Mesodermal cell (in vitro differentiated cells): ENCODE measurements around the gene TRAM2.

Experiments
- H3K27ac ChIP-seq: 2 replicates; pipeline ENCODE4 v1.7.0; 2013; ENCODE audit warnings: mild to moderate bottlenecking, low read depth, low read length, moderate library complexity; ENCODE audit not compliant: severe bottlenecking
- H3K36me3 ChIP-seq: 2 replicates; pipeline ENCODE4 v1.7.1; 2013; ENCODE audit warnings: mild to moderate bottlenecking, low read length, moderate library complexity; ENCODE audit not compliant: control insufficient read depth, insufficient read depth
- H3K4me1 ChIP-seq: one replicate; pipeline ENCODE4 v1.7.1; 2013; ENCODE audit warnings: mild to moderate bottlenecking, low read length; ENCODE audit not compliant: insufficient read depth, control insufficient read depth, poor library complexity, severe bottlenecking
- H3K4me3 ChIP-seq: 2 replicates; pipeline ENCODE4 v1.7.0; 2013; ENCODE audit warnings: low read length, control low read depth, mild to moderate bottlenecking; ENCODE audit not compliant: insufficient read depth, poor library complexity, severe bottlenecking; ENCODE audit errors: extremely low read depth
- H3K9me3 ChIP-seq: 2 replicates; pipeline ENCODE4 v1.7.1; 2013; ENCODE audit warnings: mild to moderate bottlenecking, low read length, moderate library complexity; ENCODE audit not compliant: control insufficient read depth
- WGBS, 2 experiments: methylation state at CpG; one replicate each; pipeline ENCODE4 v1.1.5; 2013; ENCODE audit warnings: missing lambda C conversion rate in 2 of 2; ENCODE audit not compliant: insufficient coverage in 2 of 2; 5-methylcytosine and 5-hydroxymethylcytosine counted together

Gene TRAM2

DNA sequence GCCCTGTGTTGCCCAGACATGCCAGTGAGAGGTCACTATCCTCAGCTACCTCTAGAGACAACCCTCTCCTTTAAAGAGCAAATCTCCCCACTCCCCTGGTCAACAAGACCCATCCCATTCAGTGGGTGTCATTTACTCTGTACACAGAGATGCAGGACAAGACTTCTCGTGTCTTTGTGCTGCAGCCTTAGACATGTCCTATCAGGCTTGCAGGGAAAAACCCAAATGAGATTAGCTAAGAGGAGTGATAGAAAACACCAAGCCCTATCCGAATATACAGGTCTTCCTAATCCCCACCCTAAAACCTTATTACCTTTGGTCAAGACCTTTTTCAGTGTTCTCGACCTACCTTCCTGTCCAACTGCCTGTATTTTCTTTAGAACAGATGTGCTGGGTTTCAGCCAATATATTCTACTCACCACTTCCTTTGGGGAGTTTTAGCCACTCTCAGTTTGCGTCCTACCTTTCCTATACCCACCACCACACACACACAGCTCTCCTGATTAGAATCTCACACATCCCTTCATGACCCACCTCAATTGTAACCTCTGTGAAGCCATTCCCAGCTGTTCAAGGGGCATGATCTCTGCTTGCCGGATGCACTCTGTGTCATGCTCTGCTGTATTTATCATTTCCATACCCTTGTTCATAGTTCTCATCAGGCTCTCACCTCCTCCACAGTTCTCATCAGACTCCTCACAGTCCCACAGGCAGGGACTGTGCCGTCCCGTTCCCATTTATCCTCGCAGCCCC, 39.7 kb downstream of the TRAM2 start:
- Histone ChIP-seq H3K9me3 (no peaks in the 10 kb centered on the region), H3K4me3 (no peak overlapping the region), H3K4me1 (peaks cover 53% of the 10 kb centered on the region), H3K36me3 (peaks cover 33% of the 10 kb centered on the region), H3K27ac (no peak overlapping the region)
- WGBS, 2 experiments: 90 to 97% methylated on average over 5 to 7 of the region's 8 CpGs

DNA sequence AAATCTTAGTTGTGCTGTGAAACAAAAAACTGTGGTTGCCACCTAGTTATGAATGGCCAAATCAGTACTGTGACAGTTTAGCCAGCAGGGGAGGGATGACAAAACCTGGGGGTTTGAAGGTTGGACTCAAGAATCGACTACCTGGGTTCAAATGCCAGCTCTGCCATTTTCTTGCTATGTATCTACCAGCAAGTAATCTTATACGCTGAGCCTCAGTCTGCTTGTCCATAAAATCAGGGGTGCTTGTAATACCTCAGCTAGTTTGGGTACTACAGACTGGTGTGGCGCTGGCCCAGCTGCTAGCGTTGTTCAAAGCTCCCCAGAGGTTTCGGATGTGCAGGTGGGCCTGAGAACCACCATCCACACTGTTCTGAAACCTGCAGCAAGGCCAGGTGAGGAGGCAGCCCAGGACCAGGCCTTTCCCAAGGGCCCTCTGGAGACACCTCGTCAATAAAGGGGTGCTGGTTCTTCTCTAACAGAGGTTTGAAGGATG, 40.4 kb downstream of the TRAM2 start:
- Histone ChIP-seq H3K27ac (no peak overlapping the region), H3K4me1 (peaks cover 48% of the 10 kb centered on the region), H3K36me3 (peaks cover 33% of the 10 kb centered on the region), H3K4me3 (no peak overlapping the region), H3K9me3 (no peaks in the 10 kb centered on the region)
- 94 to 95% methylated on average over 5 to 6 of the region's 6 CpGs for WGBS, 2 experiments

DNA sequence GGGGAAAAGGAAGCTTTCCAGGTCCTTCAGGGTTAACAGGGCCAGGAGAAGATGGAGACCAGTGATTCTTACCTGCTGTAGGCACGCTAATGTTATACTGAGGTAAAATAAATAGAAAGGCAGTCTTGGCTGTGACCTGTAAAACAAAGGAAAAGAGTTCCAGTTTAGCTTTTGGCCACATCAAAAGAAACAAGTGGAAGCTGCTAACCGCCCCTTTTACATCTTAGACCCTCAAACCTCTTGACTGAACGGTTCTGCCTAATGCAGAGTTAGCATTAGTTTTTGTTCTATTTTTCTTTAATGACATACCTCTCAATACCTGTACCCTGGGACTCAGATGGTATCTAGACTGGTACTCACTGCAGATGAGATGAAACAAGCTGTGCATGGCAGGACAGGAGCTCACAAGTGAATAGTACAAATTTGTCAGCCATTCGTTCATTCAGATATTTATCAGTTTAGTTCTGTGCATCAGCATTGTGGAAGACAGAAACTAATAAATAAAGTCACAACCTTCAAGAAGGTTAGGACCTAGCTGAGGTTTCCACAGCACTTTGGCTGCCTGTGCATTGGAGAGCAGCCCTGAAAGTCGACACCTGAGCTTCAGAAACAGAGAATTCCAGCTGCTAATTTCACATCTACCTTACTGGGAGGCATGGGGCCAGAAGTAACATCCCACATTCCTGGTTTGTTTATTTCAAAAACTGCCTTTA, 41.0 kb downstream of the TRAM2 start:
- no peak overlapping the region for H3K4me3 ChIP-seq
- H3K27ac ChIP-seq: no peak overlapping the region
- WGBS, 2 experiments: 84 to 95% methylated on average over 4 of the region's 5 CpGs
- H3K4me1 ChIP-seq: peaks cover 43% of the 10 kb centered on the region
- H3K36me3 ChIP-seq: peaks cover 34% of the 10 kb centered on the region
- H3K9me3 ChIP-seq: no peaks in the 10 kb centered on the region

DNA sequence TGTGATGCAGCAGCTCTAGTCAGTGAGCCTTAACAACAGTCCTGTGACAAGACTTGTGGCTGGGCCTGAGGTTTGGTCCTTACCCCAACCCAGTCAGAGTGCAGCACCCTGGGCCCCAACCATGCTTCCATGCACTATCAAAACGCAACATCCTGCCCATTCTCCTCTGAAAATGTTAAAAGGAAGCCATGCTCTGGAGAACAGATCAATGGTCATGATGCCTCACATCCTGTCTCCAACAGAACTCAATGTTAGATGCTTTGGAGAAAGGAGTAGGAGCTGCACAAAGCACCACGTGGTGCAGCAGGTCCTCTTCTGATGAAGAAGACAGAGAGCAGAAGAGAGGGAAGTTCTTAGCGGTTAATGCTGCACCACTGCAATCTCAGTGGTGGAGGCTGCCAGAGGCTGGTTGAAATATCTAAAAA, 41.9 kb downstream of the TRAM2 start:
- no peaks in the 10 kb centered on the region for H3K9me3 ChIP-seq
- 93 to 96% methylated on average over 3 of the region's 3 CpGs for WGBS, 2 experiments
- no peak overlapping the region for H3K4me3 ChIP-seq
- H3K27ac ChIP-seq: no peak overlapping the region
- peaks cover 34% of the 10 kb centered on the region for H3K4me1 ChIP-seq
- peaks cover 39% of the 10 kb centered on the region for H3K36me3 ChIP-seq

DNA sequence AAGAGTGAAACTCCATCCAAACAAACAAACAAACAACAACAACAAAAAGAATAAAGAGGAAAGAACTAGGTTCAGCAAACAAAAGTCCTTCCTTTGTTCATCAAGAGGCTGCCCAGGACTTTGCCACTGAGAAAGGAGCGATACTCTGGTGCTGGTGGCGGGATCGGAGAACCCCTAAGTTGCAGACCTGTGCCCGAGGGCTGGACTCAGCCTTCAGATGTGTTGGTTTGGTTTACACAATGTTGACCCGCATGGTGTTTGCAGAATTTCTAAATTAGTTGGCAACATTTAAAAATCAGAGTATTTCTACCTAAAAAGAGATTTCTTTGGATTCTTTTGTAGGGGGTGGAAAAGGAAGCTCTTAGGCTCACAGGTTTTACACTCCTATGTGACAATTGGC, 42.5 kb downstream of the TRAM2 start:
- Histone ChIP-seq H3K4me1 (peaks cover 28% of the 10 kb centered on the region), H3K9me3 (no peaks in the 10 kb centered on the region), H3K27ac (no peak overlapping the region), H3K36me3 (peaks cover 45% of the 10 kb centered on the region), H3K4me3 (no peak overlapping the region)
- 96 to 97% methylated on average over 4 of the region's 5 CpGs for WGBS, 2 experiments

DNA sequence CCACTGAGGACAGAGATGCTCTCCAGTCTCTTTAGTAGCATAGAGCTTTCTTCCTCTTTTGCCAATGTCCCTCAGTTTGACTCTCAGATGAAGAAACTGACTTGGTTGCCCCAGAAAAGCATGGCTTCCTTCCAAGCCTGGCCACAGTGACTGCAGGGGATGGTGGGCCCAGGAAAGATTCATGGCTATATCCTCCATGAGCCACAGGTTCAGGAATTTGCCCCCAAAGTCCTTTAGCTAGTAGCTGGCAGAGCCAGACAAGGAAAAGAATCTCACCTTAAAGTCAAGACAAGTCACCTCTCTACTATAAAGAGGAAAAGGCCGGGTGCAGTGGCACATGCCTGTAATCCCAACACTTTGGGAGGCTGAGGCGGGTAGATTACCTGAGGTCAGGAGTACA, 43.4 kb downstream of the TRAM2 start:
- H3K36me3 ChIP-seq: peaks cover 50% of the 10 kb centered on the region
- no CpG with 5 or more reads among the region's 2 CpGs for WGBS, 2 experiments
- H3K4me3 ChIP-seq: no peak overlapping the region
- H3K9me3 ChIP-seq: no peaks in the 10 kb centered on the region
- peaks cover 19% of the 10 kb centered on the region for H3K4me1 ChIP-seq
- no peak overlapping the region for H3K27ac ChIP-seq

DNA sequence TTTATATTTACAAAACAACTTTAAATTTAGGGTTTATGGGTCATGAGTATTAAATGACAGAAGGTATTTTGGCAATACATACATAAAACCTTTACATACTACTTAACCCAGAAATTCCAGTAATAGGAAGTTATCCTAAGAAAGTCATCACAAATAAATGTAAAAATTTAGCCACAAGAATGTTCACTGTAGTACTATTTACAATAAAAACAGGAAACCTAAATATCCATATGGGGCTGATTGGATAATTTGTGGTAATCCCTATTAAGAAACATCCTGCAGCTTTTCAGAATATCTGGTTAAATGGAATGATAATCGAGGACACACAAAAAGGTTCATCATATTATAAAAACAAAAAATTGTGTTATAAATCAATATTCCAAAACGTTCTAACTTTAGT, 44.4 kb downstream of the TRAM2 start:
- no CpG with 5 or more reads among the region's 2 CpGs for WGBS, 2 experiments
- Histone ChIP-seq H3K36me3 (peaks cover 46% of the 10 kb centered on the region), H3K9me3 (no peaks in the 10 kb centered on the region), H3K4me3 (no peak overlapping the region), H3K27ac (no peak overlapping the region), H3K4me1 (peaks cover 12% of the 10 kb centered on the region)

DNA sequence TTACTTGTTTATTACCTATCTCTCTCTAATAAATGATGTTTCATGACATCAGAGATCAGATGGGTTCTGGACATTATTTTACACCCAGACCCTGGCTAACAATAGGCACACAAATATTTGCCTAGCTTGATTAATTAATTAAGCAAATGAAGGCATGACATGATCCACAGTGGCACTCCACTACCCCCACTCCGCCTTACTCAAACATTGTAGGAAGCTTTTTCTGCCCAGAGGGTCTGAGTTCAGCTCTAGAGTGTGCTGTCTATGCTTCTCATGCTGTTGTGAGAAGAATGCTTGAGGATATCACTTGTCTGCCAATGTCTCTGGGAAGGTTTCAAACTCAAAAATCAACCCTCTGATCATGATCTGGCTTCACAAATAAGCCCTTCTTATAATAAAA, 45.0 kb downstream of the TRAM2 start:
- H3K36me3 ChIP-seq: peaks cover 46% of the 10 kb centered on the region
- peaks cover 13% of the 10 kb centered on the region for H3K4me1 ChIP-seq
- H3K4me3 ChIP-seq: no peak overlapping the region
- WGBS, 2 experiments: 100% methylated on average over 1 of the region's 1 CpG; no CpG with 5 or more reads in 1 of the 2 experiments
- no peak overlapping the region for H3K27ac ChIP-seq
- no peaks in the 10 kb centered on the region for H3K9me3 ChIP-seq

DNA sequence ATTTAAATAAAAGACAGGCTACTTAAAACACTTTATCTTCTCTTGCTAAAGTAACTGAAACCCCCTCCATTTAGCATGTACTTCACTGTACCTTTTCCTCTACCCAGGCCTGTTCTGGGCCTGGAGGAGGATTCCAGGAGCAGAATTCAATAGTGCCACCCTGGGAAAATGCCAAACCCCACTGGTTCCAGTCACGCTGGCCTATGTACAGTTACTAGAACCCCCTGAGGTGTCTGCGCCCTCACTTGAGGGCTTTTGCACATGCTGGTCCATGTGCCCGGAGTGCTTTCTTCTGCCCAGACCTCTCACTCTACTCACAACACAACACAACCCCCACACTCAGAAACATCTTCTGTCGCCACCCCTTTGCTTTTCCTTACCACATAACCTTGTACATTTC, 45.5 kb downstream of the TRAM2 start:
- peaks cover 13% of the 10 kb centered on the region for H3K4me1 ChIP-seq
- no peak overlapping the region for H3K27ac ChIP-seq
- H3K4me3 ChIP-seq: no peak overlapping the region
- WGBS, 2 experiments: 89% methylated on average over 4 of the region's 4 CpGs; no CpG with 5 or more reads in 1 of the 2 experiments
- H3K9me3 ChIP-seq: no peaks in the 10 kb centered on the region
- H3K36me3 ChIP-seq: peaks cover 46% of the 10 kb centered on the region

DNA sequence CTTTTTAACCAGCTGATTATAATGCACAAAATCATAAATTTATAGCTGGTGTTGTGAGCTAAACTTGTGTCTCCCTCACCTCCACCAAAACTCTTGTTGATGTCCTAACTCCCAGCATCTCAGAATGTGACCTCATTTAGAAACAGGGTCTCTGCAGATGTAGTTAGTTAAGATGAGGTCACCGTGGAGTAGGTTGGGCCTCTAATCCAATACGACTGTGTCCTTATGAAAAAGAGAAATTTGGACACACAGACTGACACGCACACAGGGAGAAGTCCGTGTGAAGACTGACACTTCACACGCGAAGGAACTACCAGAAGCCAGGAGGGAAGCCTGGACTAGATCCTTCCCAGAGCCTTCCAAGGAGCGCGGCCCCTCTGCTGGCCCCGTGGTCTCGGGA, 46.5 kb downstream of the TRAM2 start:
- no peak overlapping the region for H3K27ac ChIP-seq
- peaks cover 5% of the 10 kb centered on the region for H3K4me1 ChIP-seq
- WGBS, 2 experiments: 88 to 91% methylated on average over 6 of the region's 10 CpGs
- no peak overlapping the region for H3K4me3 ChIP-seq
- H3K9me3 ChIP-seq: no peaks in the 10 kb centered on the region
- H3K36me3 ChIP-seq: peaks cover 39% of the 10 kb centered on the region

DNA sequence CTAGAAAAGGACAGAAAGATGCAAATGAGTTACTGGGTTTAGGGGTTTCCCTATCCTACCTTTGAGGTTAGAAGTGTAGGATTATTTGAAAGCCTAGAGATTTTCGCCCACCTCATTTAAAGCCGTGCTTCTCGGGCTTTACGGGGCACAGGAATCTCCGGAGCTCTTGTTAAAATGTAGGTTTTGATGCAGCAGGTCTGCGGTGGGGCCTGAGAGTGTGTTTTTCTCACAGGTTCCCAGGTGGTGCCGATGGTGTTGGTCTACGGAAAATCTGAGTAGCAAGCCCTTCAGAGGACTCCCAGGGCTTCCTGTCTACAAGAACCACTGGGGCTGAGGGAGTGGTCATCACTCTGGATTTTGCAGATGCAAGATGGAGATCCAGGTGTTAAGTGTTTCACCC, 47.5 kb downstream of the TRAM2 start:
- H3K36me3 ChIP-seq: peaks cover 29% of the 10 kb centered on the region
- peaks cover 5% of the 10 kb centered on the region for H3K4me1 ChIP-seq
- H3K4me3 ChIP-seq: no peak overlapping the region
- no peaks in the 10 kb centered on the region for H3K9me3 ChIP-seq
- 83 to 89% methylated on average over 3 to 8 of the region's 8 CpGs for WGBS, 2 experiments
- no peak overlapping the region for H3K27ac ChIP-seq
